GM12801 (cell line): Measurements from ENCODE around the gene CLDN14.

Source experiments
- TF ChIP-seq, protein P1 (sequence below): IDR thresholded peaks from one replicate; pipeline ENCODE4 v1.5.1; 2011; ENCODE audit warnings: control low read depth; ENCODE audit not compliant: insufficient read length; ENCODE audit errors: extremely low read depth

CLDN14 gene

DNA sequence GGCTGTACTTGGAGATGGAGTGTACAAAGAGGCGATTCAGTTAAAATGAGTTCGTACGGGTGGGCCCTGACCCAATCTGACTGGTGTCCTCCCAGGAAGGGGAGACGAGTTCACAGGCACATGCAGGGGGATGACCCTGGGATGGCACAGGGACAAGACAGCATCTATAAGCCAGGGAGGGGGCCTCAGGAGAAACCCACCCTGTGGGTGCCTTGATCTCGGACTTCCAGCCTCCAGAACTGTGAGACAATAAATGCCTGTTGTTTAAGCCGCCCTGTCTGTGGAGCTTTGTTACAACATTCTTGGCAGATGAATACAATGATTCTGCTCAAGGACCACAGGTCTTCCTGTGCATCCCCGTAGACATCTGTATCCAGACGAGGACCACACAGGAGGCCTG, 14.6 kb upstream of the CLDN14 start:
- TF ChIP-seq, protein P1, sequence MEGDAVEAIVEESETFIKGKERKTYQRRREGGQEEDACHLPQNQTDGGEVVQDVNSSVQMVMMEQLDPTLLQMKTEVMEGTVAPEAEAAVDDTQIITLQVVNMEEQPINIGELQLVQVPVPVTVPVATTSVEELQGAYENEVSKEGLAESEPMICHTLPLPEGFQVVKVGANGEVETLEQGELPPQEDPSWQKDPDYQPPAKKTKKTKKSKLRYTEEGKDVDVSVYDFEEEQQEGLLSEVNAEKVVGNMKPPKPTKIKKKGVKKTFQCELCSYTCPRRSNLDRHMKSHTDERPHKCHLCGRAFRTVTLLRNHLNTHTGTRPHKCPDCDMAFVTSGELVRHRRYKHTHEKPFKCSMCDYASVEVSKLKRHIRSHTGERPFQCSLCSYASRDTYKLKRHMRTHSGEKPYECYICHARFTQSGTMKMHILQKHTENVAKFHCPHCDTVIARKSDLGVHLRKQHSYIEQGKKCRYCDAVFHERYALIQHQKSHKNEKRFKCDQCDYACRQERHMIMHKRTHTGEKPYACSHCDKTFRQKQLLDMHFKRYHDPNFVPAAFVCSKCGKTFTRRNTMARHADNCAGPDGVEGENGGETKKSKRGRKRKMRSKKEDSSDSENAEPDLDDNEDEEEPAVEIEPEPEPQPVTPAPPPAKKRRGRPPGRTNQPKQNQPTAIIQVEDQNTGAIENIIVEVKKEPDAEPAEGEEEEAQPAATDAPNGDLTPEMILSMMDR = no peak

DNA sequence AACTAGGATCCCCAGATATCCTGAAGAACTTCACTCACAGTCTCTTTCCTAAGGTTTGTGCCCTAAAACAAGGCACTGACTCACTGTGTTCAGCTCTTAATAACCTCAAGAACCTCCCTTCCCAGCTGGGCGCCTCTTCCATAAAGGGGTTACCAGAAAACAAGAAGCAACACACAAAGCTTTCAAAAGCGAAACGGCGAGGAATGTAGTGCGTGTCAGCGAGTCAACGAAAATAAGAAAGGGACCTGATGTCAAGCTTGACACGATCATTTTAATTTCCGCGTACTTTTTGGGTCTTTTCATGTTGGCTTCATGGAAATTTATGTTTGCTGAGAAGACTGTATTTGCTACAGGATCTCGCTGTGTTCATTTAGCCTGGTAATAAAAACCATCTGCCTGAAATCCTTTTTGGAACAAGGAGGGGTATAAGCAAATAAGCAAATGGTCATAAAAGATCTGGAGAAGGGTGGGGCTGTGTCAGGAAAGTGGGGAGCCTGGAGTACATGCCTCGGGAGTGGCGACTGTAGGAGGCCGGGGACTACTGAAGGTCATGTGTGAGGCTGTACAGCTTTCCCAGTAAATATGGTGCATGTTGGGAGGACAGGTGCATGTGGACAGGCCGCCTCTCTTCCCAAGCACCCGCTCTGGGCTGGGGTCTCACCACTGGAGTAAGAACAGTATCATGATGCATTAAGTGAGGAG, 11.4 kb upstream of the CLDN14 start:
- TF ChIP-seq, protein P1 = no peak

DNA sequence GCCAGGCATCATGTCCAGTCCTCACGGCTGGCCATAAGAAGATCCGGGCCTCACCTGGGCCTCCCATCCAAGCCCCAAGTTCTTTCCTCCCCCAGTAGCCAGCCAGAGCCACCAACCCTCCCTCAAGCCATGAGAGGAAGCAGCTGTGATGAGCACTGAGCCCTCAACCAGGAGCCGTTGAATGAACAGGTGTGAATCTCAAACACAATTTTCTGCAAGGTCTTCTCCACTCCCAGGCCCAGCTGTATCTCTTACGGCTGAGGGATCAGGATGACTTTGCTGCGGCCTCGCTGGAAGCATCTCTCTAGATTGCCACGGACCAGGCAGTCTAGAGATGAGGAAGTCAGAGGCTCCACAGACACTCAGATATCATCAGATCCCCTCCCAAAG, 9.8 kb upstream of the CLDN14 start:
- TF ChIP-seq, protein P1 = no peak

DNA sequence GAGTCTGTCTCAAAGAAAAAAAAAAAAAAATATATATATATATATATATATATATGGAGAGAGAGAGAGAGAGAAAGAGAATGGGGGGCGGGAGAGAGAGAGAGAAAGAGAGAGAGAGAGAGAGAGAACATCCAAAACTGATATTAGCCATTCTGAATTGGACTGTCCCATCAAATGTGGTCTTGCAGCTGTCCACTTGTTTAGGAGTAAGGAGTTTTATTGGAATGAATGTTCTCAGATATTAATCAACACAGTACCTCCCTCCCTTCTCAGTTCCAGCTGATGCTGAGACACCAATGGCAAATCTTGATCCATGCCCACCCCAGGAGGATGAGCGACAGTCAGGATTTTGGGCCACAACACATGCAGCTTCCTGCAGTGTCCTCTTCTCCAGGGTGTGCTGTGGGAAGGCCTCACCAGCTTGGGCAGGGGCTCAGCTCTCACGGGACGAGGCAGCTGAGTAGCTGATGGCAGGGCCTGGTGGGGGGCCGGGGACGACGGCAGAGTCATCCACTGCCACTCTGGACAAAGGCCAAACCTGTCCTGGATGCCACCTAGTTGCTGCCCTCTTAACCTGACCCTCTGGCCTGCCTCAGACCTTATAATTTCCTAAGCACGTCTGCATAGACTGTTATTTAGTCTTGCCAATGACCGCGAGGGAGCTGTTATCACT, 9.3 kb upstream of the CLDN14 start:
- TF ChIP-seq, protein P1 = no peak

DNA sequence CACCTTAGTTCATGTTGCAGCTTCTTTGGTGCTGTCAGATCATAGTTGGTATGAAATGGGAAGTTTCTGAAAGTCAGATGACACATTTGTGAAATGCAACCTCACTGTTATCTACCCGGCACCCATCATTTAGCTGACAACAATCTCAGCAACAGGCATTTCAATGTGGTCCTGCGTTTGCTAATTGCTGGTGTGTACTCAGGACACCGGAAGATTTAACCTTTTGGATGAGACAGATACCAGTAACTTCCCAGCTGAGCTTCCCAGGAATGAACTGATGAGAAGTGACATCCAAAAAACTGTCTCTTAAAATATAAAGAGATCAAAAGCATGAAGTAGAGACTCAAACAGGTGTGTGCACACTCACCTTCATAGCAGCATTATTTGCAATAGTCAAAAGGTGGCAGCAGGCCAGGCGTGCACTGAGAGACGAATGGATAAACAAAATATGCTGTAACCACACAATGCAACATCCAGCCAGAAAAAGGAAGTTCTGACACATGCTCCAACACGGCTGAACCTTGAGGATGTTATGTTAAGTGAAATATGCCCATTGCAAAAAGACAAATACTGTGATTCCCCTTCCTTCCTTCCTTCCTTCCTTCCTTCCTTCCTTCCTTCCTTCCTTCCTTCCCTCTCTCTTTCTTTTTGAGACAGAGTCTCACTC, 7.9 kb upstream of the CLDN14 start:
- TF ChIP-seq, protein P1 = no peak

DNA sequence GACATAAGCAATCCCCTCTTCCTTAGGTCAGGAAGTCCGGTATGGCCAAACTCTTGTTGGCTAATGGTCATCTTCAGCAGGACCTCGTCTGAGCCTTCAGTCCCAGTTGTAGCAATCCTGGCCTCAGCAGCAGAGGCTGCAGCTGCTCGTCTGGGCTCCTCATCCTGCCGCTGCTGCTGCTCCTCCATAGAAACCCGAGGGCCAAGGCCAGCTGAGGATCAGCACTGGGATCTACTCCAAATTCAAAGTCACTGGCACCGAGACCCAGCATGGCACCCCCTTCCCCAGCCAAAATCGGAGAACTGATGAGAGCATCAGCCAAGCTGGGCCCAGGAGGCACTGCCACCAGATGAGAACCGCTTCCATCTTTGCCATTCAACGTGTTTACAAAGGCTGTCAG, 6.3 kb upstream of the CLDN14 start:
- TF ChIP-seq, protein P1 = no peak

DNA sequence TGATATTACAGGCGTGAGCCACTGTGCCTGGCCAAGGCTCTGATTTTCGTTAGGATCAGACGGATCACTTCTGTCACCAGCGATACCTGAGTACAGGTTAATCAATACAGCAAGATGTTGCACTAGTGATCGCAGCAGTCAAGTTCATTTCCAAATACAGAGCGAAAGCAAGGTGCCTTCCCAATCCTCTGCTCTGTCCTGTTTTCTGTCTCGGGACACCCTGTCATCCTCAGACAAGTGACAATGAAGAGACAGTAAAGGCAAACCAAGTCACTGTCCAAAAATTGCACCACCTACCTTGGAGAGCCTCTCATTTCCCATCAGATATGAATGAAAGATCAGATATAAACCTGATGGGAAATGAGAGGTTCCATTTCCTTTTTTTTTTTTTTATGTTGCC, 5.6 kb upstream of the CLDN14 start:
- TF ChIP-seq, protein P1 = no peak
